HCT116 (cell line): Measurements from ENCODE around the gene TMTC1. TPM values are rescaled to one million over a fixed set of nuclear protein-coding genes. Genes with fewer than 3 reads are reported as not detected.
"Not testable (repeated sequence)": the region's sequence is repeated elsewhere in the genome, so short reads cannot be mapped to it uniquely, and the experiment has no call there.

ENCODE experiments used
- ATAC-seq: fragments of 200-7000 bp; cut with Tn5 transposase; 2 replicates; pipeline ENCODE4 v1.9.1; 2020; ENCODE audit warnings: mild to moderate bottlenecking, moderate library complexity
- BruUV-seq: library from RNA; stranded (reverse); fragments of 400-500 nt; replicated peaks from 2 replicates; lab custom pipeline; 2021; lab: Mats Ljungman, UMichigan
- CTCF ChIA-PET: fragments of 300-600 bp; sonication (Branson Sonifier 250); formaldehyde crosslinking; loops from one replicate; lab custom pipeline; 2021; ENCODE audit warnings: antibody characterized with exemption; lab: Charles Lee
- POLR2A ChIA-PET: fragments of 300-600, 350-600 bp; sonication (Branson Sonifier 250); formaldehyde crosslinking; loops from one replicate; lab custom pipeline; 2021; ENCODE audit warnings: antibody characterized with exemption; lab: Charles Lee
- RAD21 ChIA-PET, 2 experiments: fragments of 300-600 bp; sonication (Branson Sonifier 250); formaldehyde crosslinking; loops; one replicate each; lab custom pipeline; 2023; ENCODE audit warnings: low total read pairs in 2 of 2; ENCODE audit not compliant: uncharacterized antibody in 2 of 2, unreplicated experiment in 2 of 2, low non-redundant PET in 1 of 2; lab: Charles Lee
- DNase-seq: peaks from one replicate; pipeline ENCODE4 v3.0.0-alpha.2; 2010; ENCODE audit warnings: low read depth, low spot score
- H2AFZ ChIP-seq: fragments of 200-600 bp; shearing (Covaris generic), sonication (generic); 2 replicates; pipeline ENCODE4 v1.6.1; 2017; ENCODE audit warnings: low read depth, mixed run types, mixed read lengths, antibody characterized with exemption, low read length; ENCODE audit not compliant: poor library complexity, severe bottlenecking
- H3K27ac ChIP-seq: 2 replicates; pipeline ENCODE4 v1.5.1; 2012; ENCODE audit warnings: low read depth, low read length
- H3K27me3 ChIP-seq: fragments of 200-600 bp; sonication (generic); 2 replicates; pipeline ENCODE4 v1.6.1; 2016; ENCODE audit warnings: mixed run types, low read length, mixed read lengths; ENCODE audit not compliant: insufficient read depth
- H3K36me3 ChIP-seq, 2 experiments: fragments of 200-500 bp in 1 of 2; fragments of 200-600 bp in 1 of 2; sonication (Bioruptor generic) in 1 of 2; sonication (generic) in 1 of 2; 2 replicates each; pipeline versions ENCODE4 v1.5.1 to v1.6.1; 2014 to 2016; ENCODE audit warnings: low read length in 2 of 2, inconsistent platforms in 1 of 2, mixed read lengths in 1 of 2, mixed run types in 1 of 2; ENCODE audit not compliant: insufficient read depth in 2 of 2, control insufficient read depth in 1 of 2
- H3K4me1 ChIP-seq, 2 experiments: fragments of 200-600 bp in 1 of 2; sonication (generic) in 1 of 2; 2 replicates each; pipeline versions ENCODE4 v1.5.1 to v1.6.1; 2012 to 2017; ENCODE audit warnings: low read length in 2 of 2, inconsistent platforms in 1 of 2, mild to moderate bottlenecking in 1 of 2, mixed read lengths in 1 of 2, mixed run types in 1 of 2, moderate library complexity in 1 of 2; ENCODE audit not compliant: insufficient read depth in 2 of 2, control insufficient read depth in 1 of 2
- H3K4me2 ChIP-seq: fragments of 200-600 bp; sonication (generic); 2 replicates; pipeline ENCODE4 v1.6.1; 2017; ENCODE audit warnings: mixed run types, low read length, mixed read lengths
- H3K4me3 ChIP-seq, 2 experiments: fragments of 200-600 bp in 1 of 2; sonication (generic) in 1 of 2; replicated peaks in 1 of 2; 2 replicates each; pipeline ENCODE4 v1.5.1; 2011 to 2016; ENCODE audit warnings: low read length in 2 of 2, control low read depth in 1 of 2, low read depth in 1 of 2, mild to moderate bottlenecking in 1 of 2, mixed read lengths in 1 of 2, mixed run types in 1 of 2
- H3K79me2 ChIP-seq: fragments of 200-600 bp; sonication (generic); 2 replicates; pipeline ENCODE4 v1.6.1; 2017; ENCODE audit warnings: mild to moderate bottlenecking, mixed run types, low read length, moderate library complexity, mixed read lengths; ENCODE audit not compliant: insufficient read depth
- H3K9ac ChIP-seq: fragments of 200-600 bp; sonication (generic); 2 replicates; pipeline ENCODE4 v1.6.1; 2016; ENCODE audit warnings: low read length, mixed read lengths
- H3K9me2 ChIP-seq: fragments of 200-600 bp; sonication (generic), shearing (Covaris generic); 2 replicates; pipeline ENCODE4 v1.6.1; 2017; ENCODE audit warnings: mixed run types, mild to moderate bottlenecking, moderate library complexity; ENCODE audit not compliant: insufficient read depth
- H3K9me3 ChIP-seq, 2 experiments: fragments of 200-500 bp in 1 of 2; fragments of 200-600 bp in 1 of 2; sonication (Bioruptor generic) in 1 of 2; sonication (generic) in 1 of 2; 2 replicates each; pipeline ENCODE4 v1.6.1; 2014 to 2017; ENCODE audit warnings: low read length in 2 of 2, mixed read lengths in 2 of 2, inconsistent platforms in 1 of 2, low read depth in 1 of 2, mild to moderate bottlenecking in 1 of 2, mixed run types in 1 of 2, moderate library complexity in 1 of 2; ENCODE audit not compliant: control insufficient read depth in 1 of 2, insufficient read depth in 1 of 2
- H4K20me1 ChIP-seq: fragments of 200-600 bp; sonication (generic), shearing (Covaris generic); 2 replicates; pipeline ENCODE4 v1.6.1; 2017; ENCODE audit warnings: mixed run types, mild to moderate bottlenecking, moderate library complexity; ENCODE audit not compliant: insufficient read depth
- CBX3 ChIP-seq: IDR thresholded peaks from 2 replicates; pipeline ENCODE4 v1.6.1; 2012; ENCODE audit warnings: low read depth
- CEBPB ChIP-seq: IDR thresholded peaks from 2 replicates; pipeline ENCODE4 v1.6.1; 2012; ENCODE audit warnings: low read depth
- EGR1 ChIP-seq: IDR thresholded peaks from 2 replicates; pipeline ENCODE4 v1.6.1; 2012; ENCODE audit warnings: low read depth
- EZH2phosphoT487 ChIP-seq: fragments of 200-600 bp; IDR thresholded peaks from 2 replicates; pipeline ENCODE4 v1.6.1; 2018; ENCODE audit warnings: antibody characterized with exemption, borderline replicate concordance
- RAD21 ChIP-seq: IDR thresholded peaks from 2 replicates; pipeline ENCODE4 v1.6.1; 2012; ENCODE audit warnings: low read depth, mild to moderate bottlenecking
- SP1 ChIP-seq: IDR thresholded peaks from 2 replicates; pipeline ENCODE4 v1.6.1; 2012; ENCODE audit warnings: low read depth
- ZFX ChIP-seq: fragments of 450-650 bp; IDR thresholded peaks from 2 replicates; pipeline ENCODE4 v1.6.1; 2017
- intact Hi-C: fragments of 100-400 bp; cut with micrococcal nuclease; formaldehyde crosslinking; loops from 2 replicates; pipeline ENCODE4 v1.10.0; 2022
- total RNA-seq: library from RNA; stranded (reverse); gene quantifications from one replicate; pipeline ENCODE4 v1.2.1, GENCODE V29; 2021; ENCODE audit not compliant: unreplicated experiment
- TF ChIP-seq, protein P1 (sequence below): IDR thresholded peaks from 2 replicates; pipeline ENCODE4 v1.6.1; 2012

The TMTC1 gene
- total RNA-seq, 1 experiment from 2014 or later, result 2.0 TPM

GRCh38 chr12:29816874-29817725 is 33.4 kb upstream of the TMTC1 start:
- H3K27me3 ChIP-seq, result no peaks in the 10 kb centered on the region
- H3K4me1 ChIP-seq, result no peaks in the 10 kb centered on the region
- no peaks in the 10 kb centered on the region for H3K36me3 ChIP-seq
- H3K27ac ChIP-seq, result no peak overlapping the region
- H4K20me1 ChIP-seq, result no peaks in the 10 kb centered on the region
- no peak overlapping the region for H2AFZ ChIP-seq
- CTCF ChIA-PET, result no interaction called here
- no peak for DNase-seq
- no peak overlapping the region for H3K4me2 ChIP-seq
- no peak overlapping the region for H3K4me3 ChIP-seq
- POLR2A ChIA-PET, result no interaction called here
- no peaks in the 10 kb centered on the region for H3K79me2 ChIP-seq
- H3K9ac ChIP-seq, result no peak overlapping the region
- TF ChIP-seq, protein P1, sequence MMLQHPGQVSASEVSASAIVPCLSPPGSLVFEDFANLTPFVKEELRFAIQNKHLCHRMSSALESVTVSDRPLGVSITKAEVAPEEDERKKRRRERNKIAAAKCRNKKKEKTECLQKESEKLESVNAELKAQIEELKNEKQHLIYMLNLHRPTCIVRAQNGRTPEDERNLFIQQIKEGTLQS, result no peak
- no peak for TF ChIP-seq ZFX
- TF ChIP-seq EGR1, result no peak
- TF ChIP-seq CBX3, result no peak
- TF ChIP-seq EZH2phosphoT487, result no peak
- TF ChIP-seq CEBPB, result no peak
- TF ChIP-seq SP1, result no peak
- TF ChIP-seq RAD21, result no peak
- no peaks in the 10 kb centered on the region for H3K9me2 ChIP-seq
- no peaks in the 10 kb centered on the region for H3K9me3 ChIP-seq
- no TSS peak for BruUV-seq
- intact Hi-C loops, result no loop called here
- RAD21 ChIA-PET, result no interaction called here
- ATAC-seq, result no peak

- H3K4me3 ChIP-seq, H3K79me2 ChIP-seq, DNase-seq, H3K9ac ChIP-seq, H4K20me1 ChIP-seq, H3K4me2 ChIP-seq, intact Hi-C loops, H2AFZ ChIP-seq, H3K36me3 ChIP-seq, H3K27ac ChIP-seq, H3K9me3 ChIP-seq, H3K4me1 ChIP-seq, ATAC-seq, H3K9me2 ChIP-seq, CTCF ChIA-PET, BruUV-seq, H3K27me3 ChIP-seq: not testable (repeated sequence)
- RAD21 ChIA-PET, result interaction anchor here in 1 of 2 experiments (0.5 kb wide), 1 partner anchor 11 kb away, joined by 4 read pairs; no protein-coding TSS in a partner anchor
- POLR2A ChIA-PET, result interaction anchor here (1.1 kb wide), 1 partner anchor 11 kb away, joined by 3 read pairs; no protein-coding TSS in a partner anchor
Measured at GRCh38 chr12:29809616-29810361, 26.0 kb upstream of the TMTC1 start.
